Natural killer cell treated with Interleukin-12 subunit alpha and Interleukin-12 subunit beta and Interleukin-15 and Interleukin-18, amount 100 ng/mL, for 72 hours (primary cell): ENCODE measurements around the gene AFDN. TPM values are rescaled to one million over a fixed set of nuclear protein-coding genes. Genes with fewer than 3 reads are reported as not detected.

Source experiments
- ATAC-seq, 2 donors: fragments of 150-1000 bp; cut with Tn5 transposase in 1 of 2; sonication (Bioruptor Pico), chemical (Tn5 transposase) in 1 of 2; 2 replicates each; pipeline ENCODE4 v1.10.0; 2021
- DNase-seq: peaks from one replicate; pipeline ENCODE4 v3.0.0; 2022; ENCODE audit warnings: low spot score
- H3K27ac Mint-ChIP-seq, 2 donors: 1 replicate in 1 of 2; 2 replicates in 1 of 2; pipeline ENCODE4 v1.8.0; 2022; ENCODE audit warnings: mixed read lengths in 2 of 2, mild to moderate bottlenecking in 1 of 2, moderate library complexity in 1 of 2
- H3K27me3 Mint-ChIP-seq, 2 donors: 1 replicate in 1 of 2; 2 replicates in 1 of 2; pipeline ENCODE4 v1.8.0; 2022; ENCODE audit warnings: mixed read lengths in 2 of 2
- H3K36me3 Mint-ChIP-seq: one replicate; pipeline ENCODE4 v1.8.0; 2022; ENCODE audit warnings: mixed read lengths
- H3K4me1 Mint-ChIP-seq, 2 donors: 1 replicate in 1 of 2; 2 replicates in 1 of 2; pipeline ENCODE4 v1.8.0; 2022; ENCODE audit warnings: low read depth in 2 of 2, mixed read lengths in 2 of 2, mild to moderate bottlenecking in 1 of 2
- H3K4me3 Mint-ChIP-seq: one replicate; pipeline ENCODE4 v1.8.0; 2022; ENCODE audit warnings: mixed read lengths
- H3K9me3 Mint-ChIP-seq: 2 replicates; pipeline ENCODE4 v1.8.0; 2022; ENCODE audit warnings: mixed read lengths
- total RNA-seq, 2 donors: library from RNA; stranded (reverse); gene quantifications; one replicate each; pipeline ENCODE4 v1.2.3, GENCODE V29; 2022

The AFDN gene
- total RNA-seq, 2 donors from 2014 or later: 36.6 to 37.9 TPM

DNA sequence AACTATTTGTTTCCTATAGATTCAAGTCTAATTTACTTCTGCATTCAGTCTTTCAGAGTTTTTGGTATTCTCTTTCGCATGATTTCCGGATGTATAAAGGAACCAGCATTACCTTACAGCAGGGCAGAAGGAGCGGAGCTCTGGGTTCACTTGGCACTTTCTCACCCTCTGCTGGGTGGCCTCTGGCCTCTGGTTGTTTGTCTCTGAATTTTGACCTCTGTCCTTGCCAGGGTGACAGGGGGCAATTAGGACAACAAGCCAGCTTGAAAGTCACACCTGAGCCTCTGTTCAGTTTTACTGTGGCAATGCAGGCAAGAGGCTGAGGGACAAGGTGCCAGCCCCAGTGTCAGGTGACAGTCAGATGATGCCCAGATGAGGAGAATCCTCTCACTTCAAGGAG is 101.4 kb downstream of the AFDN start:
- Mint-ChIP-seq H3K27ac (no peak overlapping the region), H3K36me3 (no peaks in the 10 kb centered on the region), H3K4me1 (no peaks in the 10 kb centered on the region), H3K9me3 (no peaks in the 10 kb centered on the region), H3K4me3 (no peak overlapping the region), H3K27me3 (no peaks in the 10 kb centered on the region)
- no peak for DNase-seq
- peak in 1 of 2 donors; percentile 7 for ATAC-seq

DNA sequence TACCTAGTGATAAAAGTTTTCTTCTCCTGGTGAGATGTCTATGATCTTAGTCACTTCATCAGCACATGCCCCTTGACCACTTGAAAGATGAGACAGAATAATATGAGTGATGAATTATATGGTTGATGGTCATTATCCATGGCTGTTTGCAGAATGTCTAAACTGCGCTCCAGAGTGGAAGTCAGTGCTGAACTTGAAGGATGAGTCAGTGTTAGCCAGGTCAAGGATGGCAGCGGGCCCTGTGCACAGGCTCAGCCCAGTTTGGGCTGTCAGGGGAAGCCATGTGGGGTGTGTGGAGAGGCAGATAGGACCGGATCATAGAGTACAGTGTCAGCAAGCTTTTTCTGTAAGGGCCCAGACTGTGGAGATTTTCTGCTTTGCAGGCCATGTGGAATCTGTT is 103.6 kb downstream of the AFDN start:
- no peaks in the 10 kb centered on the region for H3K4me1 Mint-ChIP-seq
- no peak overlapping the region for H3K4me3 Mint-ChIP-seq
- ATAC-seq: no peak
- H3K27ac Mint-ChIP-seq: no peak overlapping the region
- DNase-seq: no peak
- H3K9me3 Mint-ChIP-seq: no peaks in the 10 kb centered on the region
- H3K27me3 Mint-ChIP-seq: peaks cover 0 to 3% of the 10 kb centered on the region in 2 donors
- no peaks in the 10 kb centered on the region for H3K36me3 Mint-ChIP-seq

DNA sequence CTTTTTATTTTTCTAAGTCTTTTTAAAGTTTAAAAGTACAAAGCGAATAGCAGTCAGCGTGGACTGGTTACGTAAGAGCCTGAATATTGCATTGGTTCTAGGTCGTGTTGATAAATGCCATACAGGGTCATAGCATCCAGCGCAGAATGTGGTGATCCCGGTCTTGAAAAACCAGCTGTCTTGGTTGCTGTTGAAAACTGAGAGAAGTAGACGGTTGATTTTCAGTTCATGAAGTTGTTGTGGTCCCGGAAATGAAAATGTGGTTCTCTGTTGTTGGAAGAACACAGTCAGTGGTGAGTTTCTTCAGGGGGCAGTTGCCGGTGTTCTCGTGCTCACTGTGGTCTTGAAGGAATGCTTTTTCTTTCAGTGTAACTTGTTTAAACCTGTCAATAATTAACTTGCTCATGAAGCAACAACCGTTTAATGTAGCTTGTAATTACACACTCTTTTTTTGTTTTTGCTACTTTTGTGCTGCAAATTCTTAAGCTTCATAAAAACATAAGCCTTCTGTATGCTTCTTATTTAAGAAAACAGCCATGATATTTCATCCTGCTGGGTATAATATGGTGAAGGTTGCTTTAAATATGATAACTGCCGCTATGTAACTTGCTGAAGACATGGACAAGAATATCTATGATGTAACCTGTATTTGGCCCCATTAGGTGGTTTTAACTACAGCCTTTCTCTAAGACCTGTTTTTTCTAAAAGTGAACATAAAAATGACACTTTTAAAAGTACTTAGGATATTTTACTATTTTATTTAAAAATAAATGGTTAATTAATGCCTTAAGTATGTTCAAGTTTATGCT is 106.0 kb downstream of the AFDN start:
- DNase-seq (no peak), ATAC-seq (no peak)
- no peak overlapping the region for H3K4me3 Mint-ChIP-seq
- H3K27ac Mint-ChIP-seq: no peak overlapping the region
- no peaks in the 10 kb centered on the region for H3K36me3 Mint-ChIP-seq
- no peaks in the 10 kb centered on the region for H3K4me1 Mint-ChIP-seq
- H3K27me3 Mint-ChIP-seq: peaks cover 1 to 5% of the 10 kb centered on the region in 2 donors
- H3K9me3 Mint-ChIP-seq: no peaks in the 10 kb centered on the region

DNA sequence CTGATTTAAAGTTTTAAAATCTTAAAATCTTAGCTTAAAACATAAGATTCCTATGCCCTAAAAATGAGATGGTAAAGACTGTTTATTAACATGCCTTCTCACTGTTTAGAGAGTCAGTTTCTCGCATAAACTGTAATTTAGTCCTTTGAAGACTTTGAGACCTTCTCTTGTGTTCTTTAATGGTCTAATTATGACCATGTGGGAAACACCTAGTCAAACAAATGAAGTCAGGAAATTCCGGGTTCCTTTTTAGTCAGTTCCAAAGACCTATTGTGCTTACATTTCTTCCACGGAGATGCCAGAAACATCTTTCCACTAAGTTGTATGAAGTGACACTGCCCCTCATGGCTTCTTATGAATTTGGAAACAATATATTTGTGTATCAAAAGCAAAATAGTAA is 106.6 kb downstream of the AFDN start:
- no peak for DNase-seq
- ATAC-seq: no peak
- Mint-ChIP-seq H3K4me3 (no peak overlapping the region), H3K9me3 (no peaks in the 10 kb centered on the region), H3K27ac (no peak overlapping the region), H3K27me3 (peaks cover 7 to 10% of the 10 kb centered on the region in 2 donors), H3K36me3 (no peaks in the 10 kb centered on the region), H3K4me1 (no peaks in the 10 kb centered on the region)

DNA sequence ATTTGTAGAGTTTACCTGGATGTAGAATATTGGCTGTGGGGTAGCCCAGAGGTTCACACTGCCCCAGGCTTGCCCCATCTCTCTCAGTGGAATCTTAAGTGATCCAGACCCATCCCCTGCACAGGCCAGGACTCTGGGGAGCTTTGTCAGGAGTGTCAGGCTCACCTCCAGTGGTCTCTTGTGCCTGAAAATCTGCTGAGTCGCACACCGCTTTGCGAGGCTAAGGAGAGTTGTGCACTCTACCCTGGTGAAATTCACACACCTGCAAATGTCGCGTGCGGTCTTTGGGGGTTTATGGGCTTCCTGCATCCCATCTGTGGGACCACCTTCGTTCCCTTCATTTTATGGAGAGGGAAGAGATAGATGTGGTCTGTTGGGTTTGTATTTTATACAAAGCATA is 107.1 kb downstream of the AFDN start:
- Mint-ChIP-seq H3K4me1 (no peaks in the 10 kb centered on the region), H3K9me3 (no peaks in the 10 kb centered on the region), H3K4me3 (no peak overlapping the region), H3K36me3 (no peaks in the 10 kb centered on the region), H3K27ac (no peak overlapping the region), H3K27me3 (peaks cover 9 to 10% of the 10 kb centered on the region in 2 donors)
- no peak for ATAC-seq
- DNase-seq: no peak

DNA sequence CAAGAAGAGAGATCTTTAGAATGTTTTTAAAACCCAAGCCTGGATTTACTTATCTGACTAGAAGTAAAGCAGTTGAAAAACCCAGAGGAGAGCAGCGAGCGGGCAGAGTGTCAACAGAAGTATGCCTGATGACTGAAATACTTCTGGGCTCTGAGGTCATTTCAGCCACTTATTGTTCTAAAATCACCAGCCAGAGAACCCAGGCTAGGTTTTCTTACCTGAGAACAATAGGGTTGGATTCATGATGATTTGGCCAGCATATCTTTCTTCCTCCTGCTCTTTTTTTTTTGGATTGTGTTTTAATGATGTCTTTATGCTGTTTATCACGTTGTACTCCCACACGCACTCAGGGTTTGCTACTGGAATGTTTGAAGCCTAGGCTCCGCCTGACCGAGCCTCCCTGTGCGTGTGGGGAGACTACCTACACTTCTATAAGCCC is 107.7 kb downstream of the AFDN start:
- Mint-ChIP-seq H3K27ac (no peak overlapping the region), H3K27me3 (peaks cover 10 to 14% of the 10 kb centered on the region in 2 donors), H3K4me1 (no peaks in the 10 kb centered on the region)

DNA sequence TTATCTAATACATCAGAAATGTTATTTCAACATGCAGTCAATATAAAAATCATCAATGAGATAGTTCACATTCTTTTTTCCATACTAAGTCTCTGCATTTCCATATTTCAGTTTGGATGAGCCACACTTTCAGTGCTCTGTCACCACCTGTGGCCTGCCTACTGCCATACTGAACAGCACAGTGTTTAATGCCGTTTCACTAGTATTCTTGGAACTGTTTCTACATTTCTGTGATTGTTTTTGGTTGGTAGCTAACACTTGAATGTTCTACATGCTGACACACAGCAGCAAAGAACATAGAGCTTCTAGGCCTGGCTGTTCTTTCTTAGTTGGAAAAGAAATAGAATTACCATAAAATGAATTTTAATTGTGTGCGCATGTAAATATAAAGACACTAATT is 109.3 kb downstream of the AFDN start:
- H3K4me3 Mint-ChIP-seq: no peak overlapping the region
- H3K36me3 Mint-ChIP-seq: no peaks in the 10 kb centered on the region
- no peak for ATAC-seq
- H3K9me3 Mint-ChIP-seq: no peaks in the 10 kb centered on the region
- H3K27me3 Mint-ChIP-seq: peaks cover 13 to 14% of the 10 kb centered on the region in 2 donors
- DNase-seq: no peak
- no peak overlapping the region for H3K27ac Mint-ChIP-seq
- H3K4me1 Mint-ChIP-seq: no peaks in the 10 kb centered on the region

More for the DNA sequence above, 107.7 kb downstream of the AFDN start:
- DNase-seq (no peak), ATAC-seq (no peak)
- Mint-ChIP-seq H3K4me3 (no peak overlapping the region), H3K9me3 (no peaks in the 10 kb centered on the region), H3K36me3 (no peaks in the 10 kb centered on the region)

DNA sequence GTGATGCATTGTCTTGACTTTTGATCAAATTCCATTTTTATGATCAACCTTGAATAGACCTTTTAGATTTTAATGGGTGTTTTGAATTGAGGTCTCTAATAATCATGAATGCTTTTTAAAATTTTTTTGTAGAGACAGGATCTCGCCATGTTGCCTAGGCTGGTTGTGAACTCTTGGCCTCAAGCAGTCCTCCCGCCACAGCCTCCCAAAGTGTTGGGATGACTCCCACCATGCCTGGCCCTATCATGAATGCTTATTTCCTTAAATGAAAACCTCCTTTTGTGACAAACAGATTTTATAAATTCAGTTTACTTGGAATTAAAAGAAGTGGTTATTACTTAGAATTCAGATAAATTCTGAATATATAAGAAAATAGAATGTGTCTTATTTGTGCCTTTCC is 110.6 kb downstream of the AFDN start:
- DNase-seq (no peak), ATAC-seq (no peak)
- H3K9me3 Mint-ChIP-seq: no peaks in the 10 kb centered on the region
- peaks cover 13 to 14% of the 10 kb centered on the region in 2 donors for H3K27me3 Mint-ChIP-seq
- no peak overlapping the region for H3K27ac Mint-ChIP-seq
- H3K4me3 Mint-ChIP-seq: no peak overlapping the region
- no peaks in the 10 kb centered on the region for H3K4me1 Mint-ChIP-seq
- no peaks in the 10 kb centered on the region for H3K36me3 Mint-ChIP-seq

DNA sequence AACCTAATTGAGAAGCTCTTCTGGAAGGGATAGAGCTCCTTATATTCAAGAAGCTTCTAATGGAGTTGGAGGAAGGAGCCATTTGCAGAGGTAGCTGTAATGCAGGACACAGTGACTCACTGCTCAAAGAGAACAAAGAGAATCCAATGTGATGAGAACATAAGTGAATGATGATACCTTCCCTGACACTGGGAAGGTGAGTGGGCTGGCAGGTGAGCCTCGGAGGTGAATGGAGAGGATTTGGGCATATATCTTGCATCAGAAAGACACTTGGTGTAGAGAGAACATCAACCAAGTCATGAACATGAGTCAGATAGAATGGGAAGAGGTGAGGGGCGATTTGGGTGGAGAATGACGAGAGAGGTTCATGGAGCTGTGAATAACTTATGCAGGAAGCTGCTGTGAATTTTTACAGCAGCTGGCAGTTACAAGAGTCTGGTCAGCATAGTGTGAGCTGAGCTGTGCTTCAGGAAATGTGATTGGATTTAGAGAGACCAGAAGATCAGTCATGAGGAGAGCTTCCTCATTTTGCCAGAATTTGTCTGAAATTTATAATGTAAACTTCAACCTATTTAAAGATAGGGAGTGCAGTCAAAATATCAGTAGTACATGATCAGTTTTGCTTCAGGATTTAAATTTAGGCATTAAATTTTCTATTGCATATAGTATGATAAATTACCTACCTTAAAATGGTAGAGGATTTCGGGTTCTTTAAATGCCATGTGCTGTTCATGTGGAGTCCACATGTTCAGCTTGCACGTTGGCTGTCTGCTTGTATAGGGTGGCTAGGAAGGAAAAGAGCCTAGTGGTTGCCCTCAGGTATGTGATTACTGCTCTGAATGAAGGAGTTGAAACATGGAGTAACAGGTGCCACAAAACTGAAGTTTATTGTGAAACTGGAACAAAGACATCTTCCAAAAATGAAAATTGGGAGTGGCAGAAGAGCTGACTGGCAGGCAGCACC is 111.5 kb downstream of the AFDN start:
- Mint-ChIP-seq H3K27ac (no peak overlapping the region), H3K4me1 (no peaks in the 10 kb centered on the region), H3K36me3 (no peaks in the 10 kb centered on the region), H3K4me3 (no peak overlapping the region), H3K9me3 (no peaks in the 10 kb centered on the region), H3K27me3 (peaks cover 13 to 14% of the 10 kb centered on the region in 2 donors)
- no peak for ATAC-seq
- DNase-seq: no peak

DNA sequence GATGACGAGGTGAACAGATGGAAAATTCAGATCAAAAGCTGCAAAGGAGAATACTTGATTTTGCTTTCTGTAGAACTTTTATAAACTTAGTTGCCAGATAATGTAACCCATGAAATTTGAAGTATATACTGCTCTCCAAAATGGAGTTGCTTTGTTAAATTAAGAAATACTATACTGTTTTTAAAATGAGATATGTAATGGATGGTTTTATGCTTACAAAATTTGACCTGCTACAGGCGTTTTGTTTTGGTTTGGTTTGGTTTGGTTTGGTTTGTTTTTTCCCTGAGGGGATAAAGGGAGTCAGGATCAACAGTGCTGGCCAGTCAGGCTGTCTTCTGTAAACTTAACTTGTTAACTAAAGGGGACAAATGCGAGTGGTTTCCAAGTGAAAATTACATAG is 115.1 kb downstream of the AFDN start:
- Mint-ChIP-seq H3K9me3 (no peaks in the 10 kb centered on the region), H3K4me1 (no peaks in the 10 kb centered on the region)

DNA sequence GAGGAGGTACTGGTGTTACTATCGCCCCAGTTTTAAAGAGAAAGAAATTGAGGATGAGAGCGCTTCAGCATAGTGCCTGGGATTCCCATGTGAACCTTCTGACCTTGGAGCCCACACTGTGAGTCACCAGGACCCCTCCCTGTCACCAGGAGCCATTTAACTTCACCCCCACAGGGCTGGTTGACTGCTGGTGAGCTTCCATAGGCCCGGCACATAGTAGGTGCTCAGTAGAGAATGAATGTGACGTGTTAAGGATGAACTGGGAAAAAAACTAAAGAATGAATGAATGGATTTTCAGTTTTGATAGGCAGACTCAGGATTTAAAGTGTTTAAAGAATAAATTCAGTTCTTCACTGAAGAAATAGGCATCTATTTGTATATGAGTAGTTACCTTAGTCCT is 117.4 kb downstream of the AFDN start:
- DNase-seq: no peak
- Mint-ChIP-seq H3K27ac (no peak overlapping the region), H3K27me3 (peaks cover 3% of the 10 kb centered on the region in 2 donors), H3K36me3 (no peaks in the 10 kb centered on the region), H3K4me3 (no peak overlapping the region), H3K4me1 (no peaks in the 10 kb centered on the region), H3K9me3 (no peaks in the 10 kb centered on the region)
- ATAC-seq: no peak

More for the DNA sequence above, 115.1 kb downstream of the AFDN start:
- Mint-ChIP-seq H3K27me3 (peaks cover 9 to 14% of the 10 kb centered on the region in 2 donors), H3K27ac (no peak overlapping the region), H3K4me3 (no peak overlapping the region), H3K36me3 (no peaks in the 10 kb centered on the region)
- ATAC-seq (no peak), DNase-seq (no peak)

DNA sequence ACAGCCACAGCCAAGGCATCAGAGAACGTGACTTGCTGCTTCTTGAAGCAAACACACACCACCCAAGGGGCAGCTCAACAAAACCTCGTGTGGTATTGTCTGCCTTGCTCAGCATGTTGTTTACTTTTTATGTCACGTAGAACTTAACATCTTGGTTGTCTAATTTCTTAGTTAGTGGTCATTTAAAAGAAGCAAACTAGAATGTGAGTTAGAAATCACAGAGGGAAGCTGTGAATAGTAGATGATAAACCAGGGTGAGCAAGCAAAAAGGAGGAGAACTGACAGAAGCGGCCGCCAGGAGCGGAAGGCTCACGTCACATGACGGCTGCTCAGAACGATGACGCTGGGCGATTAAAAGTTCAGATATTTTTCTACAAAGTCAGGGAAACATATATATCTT is 119.3 kb downstream of the AFDN start:
- ATAC-seq (no peak), DNase-seq (no peak)
- no peak overlapping the region for H3K27ac Mint-ChIP-seq
- no peaks in the 10 kb centered on the region for H3K36me3 Mint-ChIP-seq
- H3K9me3 Mint-ChIP-seq: no peaks in the 10 kb centered on the region
- no peaks in the 10 kb centered on the region for H3K4me1 Mint-ChIP-seq
- H3K4me3 Mint-ChIP-seq: no peak overlapping the region
- no peaks in the 10 kb centered on the region for H3K27me3 Mint-ChIP-seq

DNA sequence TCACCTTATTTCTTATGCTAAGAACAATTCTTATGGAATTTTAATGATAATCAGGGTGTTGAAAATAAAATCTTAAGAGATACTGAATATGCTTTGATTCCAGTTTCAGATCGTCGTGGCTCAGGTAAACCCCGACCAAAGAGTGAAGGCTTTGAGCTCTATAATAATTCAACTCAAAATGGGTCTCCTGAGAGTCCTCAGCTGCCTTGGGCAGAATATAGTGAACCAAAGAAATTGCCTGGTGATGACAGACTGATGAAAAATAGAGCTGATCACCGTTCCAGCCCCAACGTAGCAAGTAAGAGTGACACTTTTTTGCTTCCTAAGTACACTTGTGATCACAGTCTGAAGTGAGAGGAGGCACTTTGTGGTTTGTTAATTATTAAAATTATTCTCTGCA is 119.9 kb downstream of the AFDN start:
- H3K4me1 Mint-ChIP-seq: no peaks in the 10 kb centered on the region
- H3K36me3 Mint-ChIP-seq: no peaks in the 10 kb centered on the region
- H3K9me3 Mint-ChIP-seq: no peaks in the 10 kb centered on the region
- ATAC-seq: no peak
- no peak overlapping the region for H3K27ac Mint-ChIP-seq
- H3K4me3 Mint-ChIP-seq: no peak overlapping the region
- H3K27me3 Mint-ChIP-seq: no peaks in the 10 kb centered on the region
- no peak for DNase-seq

DNA sequence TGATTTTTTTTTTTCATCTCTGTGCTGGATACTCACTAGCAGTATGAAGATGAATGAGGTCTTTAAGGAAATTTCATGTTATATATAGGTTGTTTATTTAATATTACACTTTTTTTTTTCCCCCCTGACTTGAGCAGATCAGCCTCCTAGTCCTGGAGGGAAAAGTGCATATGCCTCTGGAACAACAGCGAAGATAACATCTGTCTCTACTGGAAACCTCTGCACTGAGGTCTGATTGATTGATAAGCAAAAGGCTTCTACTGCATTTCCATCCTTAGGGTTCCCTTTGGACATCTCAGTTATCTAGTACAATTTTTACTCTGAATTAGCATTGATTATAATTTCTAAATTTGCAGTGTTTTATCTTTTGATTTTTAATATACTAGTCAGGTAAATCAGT is 121.0 kb downstream of the AFDN start:
- no peak for ATAC-seq
- DNase-seq: no peak
- Mint-ChIP-seq H3K4me1 (no peaks in the 10 kb centered on the region), H3K36me3 (no peaks in the 10 kb centered on the region), H3K4me3 (no peak overlapping the region), H3K9me3 (no peaks in the 10 kb centered on the region), H3K27me3 (no peaks in the 10 kb centered on the region), H3K27ac (no peak overlapping the region)
